Fibroblast of lung (primary cell): ENCODE data around the gene TCERG1L. TPM values are rescaled to one million over a fixed set of nuclear protein-coding genes. Genes with fewer than 3 reads are reported as not detected.

Source experiments
- DNase-seq, 2 donors: peaks; one replicate each; pipeline versions ENCODE4 v3.0.0 to v3.0.0-alpha.2; 2010; ENCODE audit warnings: low read depth in 2 of 2
- H2AFZ ChIP-seq: 2 replicates; pipeline ENCODE4 v1.5.1; 2012; ENCODE audit warnings: low read length, control low read depth, inconsistent platforms
- H3K27ac ChIP-seq: 2 replicates; pipeline ENCODE4 v1.5.1; 2011; ENCODE audit warnings: low read length, control low read depth; ENCODE audit not compliant: insufficient read depth
- H3K27me3 ChIP-seq: 2 replicates; pipeline ENCODE4 v1.5.1; 2011; ENCODE audit warnings: mild to moderate bottlenecking, low read length; ENCODE audit not compliant: control insufficient read depth, insufficient read depth
- H3K36me3 ChIP-seq: 2 replicates; pipeline ENCODE4 v1.5.1; 2011; ENCODE audit warnings: low read length; ENCODE audit not compliant: control insufficient read depth, insufficient read depth
- H3K4me1 ChIP-seq: 2 replicates; pipeline ENCODE4 v1.5.1; 2011; ENCODE audit warnings: low read length; ENCODE audit not compliant: control insufficient read depth, insufficient read depth; ENCODE audit errors: extremely low read depth
- H3K4me2 ChIP-seq: 2 replicates; pipeline ENCODE4 v1.5.1; 2011; ENCODE audit warnings: low read length, control low read depth; ENCODE audit not compliant: insufficient read depth; ENCODE audit errors: extremely low read depth
- H3K4me3 ChIP-seq, 4 experiments: fragments of 200-600 bp in 1 of 4; sonication (generic) in 1 of 4; replicated peaks in 1 of 4; 2 replicates each; pipeline ENCODE4 v1.5.1; 2011 to 2016; ENCODE audit warnings: low read length in 4 of 4, low read depth in 3 of 4, mild to moderate bottlenecking in 3 of 4, control low read depth in 2 of 4, inconsistent platforms in 1 of 4, mixed read lengths in 1 of 4; ENCODE audit not compliant: insufficient read depth in 1 of 4; ENCODE audit errors: control extremely low read depth in 1 of 4
- H3K79me2 ChIP-seq: 2 replicates; pipeline ENCODE4 v1.5.1; 2012; ENCODE audit warnings: mild to moderate bottlenecking, low read length, inconsistent platforms; ENCODE audit not compliant: control insufficient read depth, insufficient read depth
- H3K9ac ChIP-seq: 2 replicates; pipeline ENCODE4 v1.5.1; 2011; ENCODE audit warnings: mild to moderate bottlenecking, low read length, control low read depth; ENCODE audit not compliant: insufficient read depth
- H3K9me3 ChIP-seq: 2 replicates; pipeline ENCODE4 v1.5.1; 2012; ENCODE audit warnings: low read depth, low read length; ENCODE audit not compliant: control insufficient read depth, insufficient read depth
- H4K20me1 ChIP-seq: 2 replicates; pipeline ENCODE4 v1.5.1; 2011; ENCODE audit warnings: low read length; ENCODE audit not compliant: control insufficient read depth, insufficient read depth; ENCODE audit errors: extremely low read depth
- CTCF ChIP-seq, 2 donors: IDR thresholded peaks in 1 of 2; conservative IDR thresholded peaks in 1 of 2; 1 replicate in 1 of 2; 2 replicates in 1 of 2; pipeline ENCODE4 v1.5.1; 2011 to 2012; ENCODE audit warnings: low read length in 2 of 2, control low read depth in 1 of 2, inconsistent platforms in 1 of 2, low read depth in 1 of 2, mild to moderate bottlenecking in 1 of 2
- EZH2 ChIP-seq: IDR thresholded peaks from 2 replicates; pipeline ENCODE4 v1.5.1; 2012; ENCODE audit warnings: low read length, control low read depth, mild to moderate bottlenecking; ENCODE audit errors: missing control alignments
- polyA plus RNA-seq, 2 donors: library from polyadenylated mRNA; depleted of rRNA in 1 of 2; stranded (reverse) in 1 of 2; unstranded in 1 of 2; fragments of >200 nt; gene quantifications; 2 replicates each; pipeline ENCODE4 v1.2.1, GENCODE V29; 2011 to 2012; ENCODE audit warnings: missing spikeins in 1 of 2
- total RNA-seq: library from RNA; depleted of rRNA; stranded (reverse); fragments of >200 nt; gene quantifications from 2 replicates; pipeline ENCODE4 v1.2.1, GENCODE V29; 2014

Gene TCERG1L
- total and polyA plus RNA-seq, 2 donors (not counting 1 experiment from before 2014, with no cell fraction given) = 0.02 TPM; not detected in 1

- no peaks in the 10 kb centered on the region for H3K9me3 ChIP-seq
- H3K27me3 ChIP-seq = no peaks in the 10 kb centered on the region
- H3K4me1 ChIP-seq = no peaks in the 10 kb centered on the region
- H4K20me1 ChIP-seq = no peaks in the 10 kb centered on the region
- H3K79me2 ChIP-seq = no peaks in the 10 kb centered on the region
- no peak overlapping the region for H3K4me3 ChIP-seq
- H3K27ac ChIP-seq = no peak overlapping the region
- no peak overlapping the region for H3K4me2 ChIP-seq
- no peak overlapping the region for H3K9ac ChIP-seq
- DNase-seq = no peak
- no peak overlapping the region for H2AFZ ChIP-seq
- TF ChIP-seq CTCF (conservative IDR thresholded peaks at IDR 0.05 in 1 of 2, IDR thresholded peaks at IDR 0.05 in 1 of 2; ENCODE audit: low read depth in 1 of 2, low read length in 2 of 2) (no peak), EZH2 (no peak)
- no peaks in the 10 kb centered on the region for H3K36me3 ChIP-seq
These were observed 175.8 kb downstream of the TCERG1L start for GRCh38 chr10:131135716-131136115.

- no peak for TF ChIP-seq EZH2
- TF ChIP-seq CTCF (conservative IDR thresholded peaks at IDR 0.05 in 1 of 2, IDR thresholded peaks at IDR 0.05 in 1 of 2; ENCODE audit: low read depth in 1 of 2, low read length in 2 of 2) = no peak
- no peak overlapping the region for H3K9ac ChIP-seq
- H3K9me3 ChIP-seq = no peaks in the 10 kb centered on the region
- no peak overlapping the region for H2AFZ ChIP-seq
- no peak for DNase-seq
- no peaks in the 10 kb centered on the region for H4K20me1 ChIP-seq
- no peaks in the 10 kb centered on the region for H3K27me3 ChIP-seq
- H3K4me2 ChIP-seq = no peak overlapping the region
- no peak overlapping the region for H3K4me3 ChIP-seq
- no peak overlapping the region for H3K27ac ChIP-seq
- no peaks in the 10 kb centered on the region for H3K4me1 ChIP-seq
- no peaks in the 10 kb centered on the region for H3K79me2 ChIP-seq
- H3K36me3 ChIP-seq = no peaks in the 10 kb centered on the region
These were observed 176.9 kb downstream of the TCERG1L start for GRCh38 chr10:131134651-131135050.

GRCh38 chr10:131134001-131134576 lies 177.4 kb downstream of the TCERG1L start:
- no peaks in the 10 kb centered on the region for H3K9me3 ChIP-seq
- no peak overlapping the region for H3K9ac ChIP-seq
- no peak overlapping the region for H3K4me3 ChIP-seq
- DNase-seq = no peak
- no peaks in the 10 kb centered on the region for H3K27me3 ChIP-seq
- no peaks in the 10 kb centered on the region for H4K20me1 ChIP-seq
- H3K4me2 ChIP-seq = no peak overlapping the region
- H3K79me2 ChIP-seq = no peaks in the 10 kb centered on the region
- no peak overlapping the region for H2AFZ ChIP-seq
- no peak overlapping the region for H3K27ac ChIP-seq
- H3K36me3 ChIP-seq = no peaks in the 10 kb centered on the region
- no peak for TF ChIP-seq EZH2
- no peak for TF ChIP-seq CTCF (conservative IDR thresholded peaks at IDR 0.05 in 1 of 2, IDR thresholded peaks at IDR 0.05 in 1 of 2; ENCODE audit: low read depth in 1 of 2, low read length in 2 of 2)
- H3K4me1 ChIP-seq = no peaks in the 10 kb centered on the region
